CD8-positive, alpha-beta memory T cell (primary cell): ENCODE measurements around the gene MRPS10. TPM values are rescaled to one million over a fixed set of nuclear protein-coding genes. Genes with fewer than 3 reads are reported as not detected.
A peak's percentile ranks its signal among the peaks of the same experiment; 100 is the strongest.
"Not testable (repeated sequence)": the region's sequence is repeated elsewhere in the genome, so short reads cannot be mapped to it uniquely, and the experiment has no call there.

ENCODE experiments used
- CTCF ChIA-PET: fragments of 350-600 bp; sonication (Branson Sonifier 250); formaldehyde crosslinking; loops from one replicate; lab custom pipeline; 2021; ENCODE audit warnings: antibody characterized with exemption; lab: Charles Lee
- POLR2A ChIA-PET: fragments of 350-600 bp; sonication (Branson Sonifier 250); formaldehyde crosslinking; loops from one replicate; lab custom pipeline; 2021; ENCODE audit warnings: antibody characterized with exemption; lab: Charles Lee
- DNase-seq, 5 donors: peaks; one replicate each; pipeline versions ENCODE4 v3.0.0 to v3.0.0-alpha.2; 2020 to 2022; ENCODE audit warnings: mixed read lengths in 1 of 5
- H3K27ac ChIP-seq: one replicate; pipeline ENCODE4 v1.7.0; 2013; ENCODE audit warnings: low read depth, mild to moderate bottlenecking, low read length, moderate library complexity
- H3K27me3 ChIP-seq: 2 replicates; pipeline ENCODE4 v1.7.0; 2013; ENCODE audit warnings: low read length, mild to moderate bottlenecking; ENCODE audit not compliant: insufficient read depth, poor library complexity, severe bottlenecking
- H3K36me3 ChIP-seq: 2 replicates; pipeline ENCODE4 v1.7.0; 2013; ENCODE audit warnings: mild to moderate bottlenecking, low read length, moderate library complexity; ENCODE audit not compliant: insufficient read depth
- H3K4me1 ChIP-seq: 2 replicates; pipeline ENCODE4 v1.7.0; 2013; ENCODE audit warnings: mild to moderate bottlenecking, low read length, moderate library complexity; ENCODE audit not compliant: insufficient read depth
- H3K4me3 ChIP-seq: 2 replicates; pipeline ENCODE4 v1.7.0; 2013; ENCODE audit warnings: mild to moderate bottlenecking, low read length
- H3K9me3 ChIP-seq: 2 replicates; pipeline ENCODE4 v1.7.0; 2013; ENCODE audit warnings: mild to moderate bottlenecking, low read length
- H3K27ac Mint-ChIP-seq, 8 donors: one replicate each; pipeline ENCODE4 v1.8.0; 2020 to 2021; ENCODE audit warnings: mixed read lengths in 8 of 8, mild to moderate bottlenecking in 6 of 8, inconsistent platforms in 3 of 8, moderate library complexity in 3 of 8
- H3K27me3 Mint-ChIP-seq, 2 donors: one replicate each; pipeline ENCODE4 v1.8.0; 2020 to 2021; ENCODE audit warnings: mixed read lengths in 2 of 2, mild to moderate bottlenecking in 1 of 2, moderate library complexity in 1 of 2
- H3K36me3 Mint-ChIP-seq, 3 donors: one replicate each; pipeline ENCODE4 v1.8.0; 2020 to 2021; ENCODE audit warnings: mixed read lengths in 3 of 3, inconsistent platforms in 1 of 3, mild to moderate bottlenecking in 1 of 3
- H3K4me1 Mint-ChIP-seq, 3 donors: one replicate each; pipeline ENCODE4 v1.8.0; 2020 to 2021; ENCODE audit warnings: mixed read lengths in 3 of 3, inconsistent platforms in 1 of 3, mild to moderate bottlenecking in 1 of 3
- H3K4me3 Mint-ChIP-seq, 7 donors: one replicate each; pipeline ENCODE4 v1.8.0; 2020 to 2021; ENCODE audit warnings: mixed read lengths in 7 of 7, mild to moderate bottlenecking in 6 of 7, moderate library complexity in 4 of 7, inconsistent platforms in 2 of 7
- H3K9me3 Mint-ChIP-seq, 5 donors: one replicate each; pipeline ENCODE4 v1.8.0; 2020 to 2022; ENCODE audit warnings: mixed read lengths in 5 of 5, mild to moderate bottlenecking in 3 of 5, moderate library complexity in 2 of 5, inconsistent platforms in 1 of 5
- polyA plus RNA-seq: library from polyadenylated mRNA; unstranded; fragments of 300-500 nt; fragmentation: Illumina TruSeq; gene quantifications from one replicate; pipeline ENCODE4 v1.2.3, GENCODE V29; 2021
- total RNA-seq, 2 experiments: library from RNA; stranded (reverse); gene quantifications; one replicate each; pipeline ENCODE4 v1.2.3, GENCODE V29; 2021

The MRPS10 gene
- total and polyA plus RNA-seq, 3 experiments from 2014 or later = 50.6 to 51.8 (median 51.3) TPM

- H3K4me1 Mint-ChIP-seq = no peaks in the 10 kb centered on the region
- ChIA-PET POLR2A (no interaction called here), CTCF (no interaction called here)
- Histone ChIP-seq H3K9me3 (no peaks in the 10 kb centered on the region), H3K36me3 (no peaks in the 10 kb centered on the region), H3K27ac (no peak overlapping the region), H3K27me3 (no peaks in the 10 kb centered on the region), H3K4me3 (no peak overlapping the region), H3K4me1 (no peaks in the 10 kb centered on the region)
- H3K27ac Mint-ChIP-seq = peak overlapping the region in 1 of 8 donors; percentile 92
- no peak for DNase-seq
- peaks cover 3 to 10% of the 10 kb centered on the region in 2 donors for H3K27me3 Mint-ChIP-seq
- no peaks in the 10 kb centered on the region for H3K9me3 Mint-ChIP-seq
- H3K36me3 Mint-ChIP-seq = no peaks in the 10 kb centered on the region
- no peak overlapping the region for H3K4me3 Mint-ChIP-seq
These were observed 45.7 kb downstream of the MRPS10 start for GRCh38 chr6:42171813-42172581.

GRCh38 chr6:42169780-42170179, 47.9 kb downstream of the MRPS10 start:
- peaks cover 12 to 16% of the 10 kb centered on the region in 2 donors for H3K27me3 Mint-ChIP-seq
- H3K9me3 ChIP-seq, H3K36me3 ChIP-seq, H3K36me3 Mint-ChIP-seq, H3K4me3 ChIP-seq, H3K27ac ChIP-seq, H3K4me3 Mint-ChIP-seq, DNase-seq, H3K9me3 Mint-ChIP-seq, H3K27me3 ChIP-seq, H3K4me1 ChIP-seq, POLR2A ChIA-PET, H3K4me1 Mint-ChIP-seq: not testable (repeated sequence)
- peak overlapping the region in 1 of 8 donors; percentile 7 for H3K27ac Mint-ChIP-seq
- CTCF ChIA-PET = interaction anchor here (1.8 to 2.2 kb wide), 2 partner anchors 65 to 378 kb away, joined by 5 to 7 read pairs; no protein-coding TSS in a partner anchor

GRCh38 chr6:42168650-42169049, 49.0 kb downstream of the MRPS10 start:
- Mint-ChIP-seq H3K4me3 (no peak overlapping the region), H3K27me3 (peaks cover 14 to 20% of the 10 kb centered on the region in 2 donors), H3K9me3 (no peaks in the 10 kb centered on the region), H3K36me3 (no peaks in the 10 kb centered on the region), H3K4me1 (peaks cover 0 to 3% (median 1%) of the 10 kb centered on the region in 3 donors), H3K27ac (no peak overlapping the region)
- no peaks in the 10 kb centered on the region for H3K27me3 ChIP-seq
- no peaks in the 10 kb centered on the region for H3K36me3 ChIP-seq
- H3K4me3 ChIP-seq = no peak overlapping the region
- POLR2A ChIA-PET = no interaction called here
- peaks cover 5% of the 10 kb centered on the region for H3K4me1 ChIP-seq
- CTCF ChIA-PET = interaction anchor here (0.9 to 1.8 kb wide), 3 partner anchors 13 to 64 kb away, joined by 3 to 7 read pairs (median 5); a partner anchor contains a TSS
- no peak overlapping the region for H3K27ac ChIP-seq
- H3K9me3 ChIP-seq = no peaks in the 10 kb centered on the region
- DNase-seq = no peak

- no peaks in the 10 kb centered on the region for H3K36me3 Mint-ChIP-seq
- ChIA-PET CTCF (interaction anchor here (1.0 to 1.6 kb wide), 3 partner anchors 11 to 382 kb away, joined by 3 read pairs; no protein-coding TSS in a partner anchor), POLR2A (interaction anchor here (0.6 kb wide), 1 partner anchor 150 kb away, joined by 7 read pairs; no protein-coding TSS in a partner anchor)
- H3K4me3 ChIP-seq = no peak overlapping the region
- H3K4me1 ChIP-seq = peaks cover 5% of the 10 kb centered on the region
- H3K4me3 Mint-ChIP-seq = no peak overlapping the region
- DNase-seq = peak; percentile 57 to 80 (median 71)
- H3K4me1 Mint-ChIP-seq = peaks cover 0 to 3% (median 1%) of the 10 kb centered on the region in 3 donors
- H3K36me3 ChIP-seq = no peaks in the 10 kb centered on the region
- H3K9me3 ChIP-seq = no peaks in the 10 kb centered on the region
- H3K27ac Mint-ChIP-seq = peak overlapping the region in 2 of 8 donors; percentile 6 to 56
- H3K27me3 Mint-ChIP-seq = peaks cover 17 to 20% of the 10 kb centered on the region in 2 donors
- no peak overlapping the region for H3K27ac ChIP-seq
- no peaks in the 10 kb centered on the region for H3K9me3 Mint-ChIP-seq
- no peaks in the 10 kb centered on the region for H3K27me3 ChIP-seq
These were observed 51.1 kb downstream of the MRPS10 start for GRCh38 chr6:42166444-42167141.

- Mint-ChIP-seq H3K27ac (no peak overlapping the region), H3K9me3 (no peaks in the 10 kb centered on the region), H3K27me3 (peaks cover 20 to 26% of the 10 kb centered on the region in 2 donors), H3K4me3 (no peak overlapping the region), H3K4me1 (peaks cover 0 to 3% (median 1%) of the 10 kb centered on the region in 3 donors), H3K36me3 (no peaks in the 10 kb centered on the region)
- no peak for DNase-seq
- Histone ChIP-seq H3K4me3 (no peak overlapping the region), H3K27ac (no peak overlapping the region), H3K9me3 (no peaks in the 10 kb centered on the region), H3K36me3 (no peaks in the 10 kb centered on the region), H3K27me3 (no peaks in the 10 kb centered on the region), H3K4me1 (peaks cover 5% of the 10 kb centered on the region)
- POLR2A ChIA-PET = no interaction called here
- CTCF ChIA-PET = interaction anchor here (0.9 to 3.8 kb wide), 6 partner anchors 14 to 383 kb away, joined by 3 to 13 read pairs (median 4); no protein-coding TSS in a partner anchor
These were observed 52.6 kb downstream of the MRPS10 start for GRCh38 chr6:42165016-42165415.

- ChIA-PET CTCF (interaction anchor here (0.8 to 3.8 kb wide), 5 partner anchors 8 to 384 kb away, joined by 3 to 13 read pairs (median 4); partner anchors contain the start of gene TOMM6), POLR2A (interaction anchor here (0.7 kb wide), 1 partner anchor 357 kb away, joined by 3 read pairs; no protein-coding TSS in a partner anchor)
- Histone ChIP-seq H3K36me3 (no peaks in the 10 kb centered on the region), H3K9me3 (no peaks in the 10 kb centered on the region), H3K4me3 (no peak overlapping the region), H3K27ac (no peak overlapping the region), H3K27me3 (no peaks in the 10 kb centered on the region), H3K4me1 (peaks cover 5% of the 10 kb centered on the region)
- no peak for DNase-seq
- peaks cover 0 to 3% (median 1%) of the 10 kb centered on the region in 3 donors for H3K4me1 Mint-ChIP-seq
- peaks cover 20 to 23% of the 10 kb centered on the region in 2 donors for H3K27me3 Mint-ChIP-seq
- no peaks in the 10 kb centered on the region for H3K36me3 Mint-ChIP-seq
- no peak overlapping the region for H3K27ac Mint-ChIP-seq
- no peaks in the 10 kb centered on the region for H3K9me3 Mint-ChIP-seq
- no peak overlapping the region for H3K4me3 Mint-ChIP-seq
These were observed 53.7 kb downstream of the MRPS10 start for GRCh38 chr6:42163981-42164380.

- Histone ChIP-seq H3K27me3 (no peaks in the 10 kb centered on the region), H3K4me1 (peaks cover 5% of the 10 kb centered on the region), H3K4me3 (no peak overlapping the region), H3K27ac (no peak overlapping the region), H3K36me3 (no peaks in the 10 kb centered on the region), H3K9me3 (no peaks in the 10 kb centered on the region)
- Mint-ChIP-seq H3K36me3 (no peaks in the 10 kb centered on the region), H3K4me3 (no peak overlapping the region), H3K27me3 (peaks cover 13 to 23% of the 10 kb centered on the region in 2 donors), H3K4me1 (peaks cover 0 to 3% (median 1%) of the 10 kb centered on the region in 3 donors), H3K27ac (no peak overlapping the region), H3K9me3 (no peaks in the 10 kb centered on the region)
- CTCF ChIA-PET = interaction anchor here (3.8 kb wide), 1 partner anchor 59 kb away, joined by 13 read pairs; no protein-coding TSS in a partner anchor
- no peak for DNase-seq
- POLR2A ChIA-PET = no interaction called here
These were observed 54.8 kb downstream of the MRPS10 start for GRCh38 chr6:42162812-42163211.
